Thymus (tissue), 11 donors: Measurements from ENCODE around the gene LRMDA. TPM values are rescaled to one million over a fixed set of nuclear protein-coding genes. Genes with fewer than 3 reads are reported as not detected.

Experiments used
- DNase-seq, 9 donors: peaks; one replicate each; pipeline ENCODE4 v3.0.0-alpha.2; 2013; ENCODE audit warnings: low spot score in 9 of 9, low read depth in 6 of 9, missing footprints in 1 of 9
- H3K27ac ChIP-seq, 2 donors: one replicate each; pipeline ENCODE4 v1.5.1; 2013; ENCODE audit warnings: control low read depth in 1 of 2, low read depth in 1 of 2, low read length in 1 of 2, mild to moderate bottlenecking in 1 of 2, moderate library complexity in 1 of 2
- H3K27me3 ChIP-seq, 2 donors: one replicate each; pipeline ENCODE4 v1.5.1; 2013; ENCODE audit warnings: low read length in 1 of 2; ENCODE audit not compliant: control insufficient read depth in 2 of 2, insufficient read depth in 1 of 2
- H3K36me3 ChIP-seq, 2 donors: one replicate each; pipeline ENCODE4 v1.5.1; 2013; ENCODE audit warnings: low read length in 1 of 2, mild to moderate bottlenecking in 1 of 2, moderate library complexity in 1 of 2; ENCODE audit not compliant: control insufficient read depth in 2 of 2, insufficient read depth in 2 of 2
- H3K4me1 ChIP-seq, 2 donors: one replicate each; pipeline ENCODE4 v1.5.1; 2013; ENCODE audit warnings: low read length in 2 of 2; ENCODE audit not compliant: control insufficient read depth in 2 of 2, insufficient read depth in 2 of 2
- H3K4me3 ChIP-seq, 2 donors: one replicate each; pipeline ENCODE4 v1.5.1; 2013; ENCODE audit warnings: low read length in 2 of 2, control low read depth in 1 of 2, mild to moderate bottlenecking in 1 of 2
- H3K9me3 ChIP-seq, 2 donors: one replicate each; pipeline ENCODE4 v1.5.1; 2013; ENCODE audit warnings: low read length in 1 of 2, mild to moderate bottlenecking in 1 of 2; ENCODE audit not compliant: control insufficient read depth in 2 of 2, insufficient read depth in 1 of 2
- WGBS: extraction: QIAGEN DNeasy Blood & Tissue Kit; methylation state at CpG from one replicate; pipeline ENCODE4 v1.1.7; 2013; 5-methylcytosine and 5-hydroxymethylcytosine counted together
- polyA plus RNA-seq: library from polyadenylated mRNA; stranded (reverse); fragments of 200-250 nt; gene quantifications from one replicate; pipeline ENCODE4 v1.2.3, GENCODE V29; 2013
- total RNA-seq: library from RNA; stranded (reverse); fragments of 120-200 nt; gene quantifications from one replicate; pipeline ENCODE4 v1.2.4, GENCODE V29; 2013
- donor health status: healthy.

The LRMDA gene
- total and polyA plus RNA-seq, 2 donors = 2.5 to 4.6 TPM

DNA sequence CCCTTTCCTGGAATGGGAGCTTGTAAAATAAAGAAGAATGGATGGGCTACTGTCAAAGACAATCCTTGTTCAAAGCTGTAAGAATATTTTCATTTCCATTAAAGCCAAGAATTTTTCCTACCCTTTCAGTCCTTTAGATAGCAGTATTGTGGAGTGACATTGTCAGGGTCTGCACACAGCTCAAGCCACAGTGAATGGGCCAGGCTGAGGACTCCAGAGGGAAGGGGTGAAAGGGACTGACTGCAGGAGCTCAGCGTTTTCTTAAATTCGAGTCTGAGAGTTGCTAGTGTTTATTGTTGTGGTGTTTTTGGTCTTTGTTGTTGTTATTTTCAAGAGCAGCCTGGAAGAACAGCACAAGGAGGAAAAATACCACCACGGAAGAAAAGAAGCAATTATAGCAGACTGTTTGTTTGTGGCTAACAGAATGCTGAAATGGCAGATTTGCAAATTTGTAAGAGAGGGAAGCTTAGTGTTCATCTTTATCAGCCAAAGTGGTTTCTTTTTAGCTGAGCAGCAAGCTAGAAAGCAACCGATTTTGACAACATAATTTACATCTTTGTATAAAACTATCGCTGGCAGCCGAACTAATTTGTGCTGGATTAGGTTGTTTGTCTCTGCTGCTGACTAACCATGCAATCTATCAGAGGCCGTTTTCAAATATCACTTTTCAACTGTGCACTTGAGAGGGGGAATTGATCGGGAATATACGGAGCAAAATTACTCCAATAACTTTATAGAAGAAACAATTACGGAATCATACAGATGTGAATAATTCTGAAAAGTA, 192.1 kb downstream of the LRMDA start:
- Histone ChIP-seq H3K27ac (no peak overlapping the region), H3K4me1 (no peaks in the 10 kb centered on the region), H3K9me3 (no peaks in the 10 kb centered on the region), H3K4me3 (no peak overlapping the region), H3K36me3 (no peaks in the 10 kb centered on the region), H3K27me3 (no peaks in the 10 kb centered on the region)
- 87% methylated on average over 10 of the region's 10 CpGs for WGBS
- no peak for DNase-seq

DNA sequence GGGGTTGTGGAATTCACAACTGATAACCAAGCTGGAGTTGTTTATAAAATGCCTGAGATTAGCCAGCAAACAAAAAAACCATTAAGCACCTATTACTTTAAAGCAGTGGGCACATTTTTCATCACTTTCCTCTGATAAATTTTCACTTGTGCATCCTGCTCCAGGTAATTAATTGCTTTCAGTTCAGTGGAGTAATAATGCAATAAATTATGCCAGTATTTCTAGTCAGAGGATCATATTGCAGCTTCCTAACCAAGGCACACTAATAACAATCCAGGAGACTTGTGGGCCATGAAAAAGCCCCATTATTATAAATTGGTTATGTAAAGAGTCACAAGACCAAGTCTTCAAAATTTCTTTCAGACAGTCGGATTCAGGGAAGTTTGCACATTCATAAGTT, 193.2 kb downstream of the LRMDA start:
- Histone ChIP-seq H3K36me3 (no peaks in the 10 kb centered on the region), H3K27me3 (no peaks in the 10 kb centered on the region), H3K27ac (no peak overlapping the region), H3K4me3 (no peak overlapping the region), H3K4me1 (no peaks in the 10 kb centered on the region), H3K9me3 (no peaks in the 10 kb centered on the region)
- 96% methylated on average over 1 of the region's 1 CpG for WGBS
- no peak for DNase-seq

DNA sequence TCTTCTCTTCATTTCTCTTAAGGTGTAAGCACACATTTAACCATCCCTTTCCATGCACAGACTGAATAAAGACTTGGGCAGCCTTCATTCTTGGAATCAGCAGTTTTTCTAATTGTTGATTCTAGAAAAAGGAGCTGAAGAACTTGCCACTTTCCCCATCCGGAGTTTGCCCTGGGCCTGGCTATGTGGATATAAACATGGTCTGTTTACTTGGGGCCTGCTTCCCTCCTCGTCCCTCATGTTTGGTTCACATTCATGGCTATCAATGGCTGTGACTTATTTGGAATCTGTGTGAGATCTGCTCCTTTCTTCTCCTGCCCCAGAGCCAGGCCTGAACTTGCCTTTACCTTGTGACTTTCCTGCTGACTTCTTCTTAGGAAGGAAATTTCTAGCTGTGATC, 199.3 kb downstream of the LRMDA start:
- WGBS = 90% methylated on average over 2 of the region's 2 CpGs
- Histone ChIP-seq H3K36me3 (no peaks in the 10 kb centered on the region), H3K9me3 (no peaks in the 10 kb centered on the region), H3K27me3 (no peaks in the 10 kb centered on the region), H3K27ac (no peak overlapping the region), H3K4me1 (no peaks in the 10 kb centered on the region), H3K4me3 (no peak overlapping the region)
- DNase-seq = no peak

DNA sequence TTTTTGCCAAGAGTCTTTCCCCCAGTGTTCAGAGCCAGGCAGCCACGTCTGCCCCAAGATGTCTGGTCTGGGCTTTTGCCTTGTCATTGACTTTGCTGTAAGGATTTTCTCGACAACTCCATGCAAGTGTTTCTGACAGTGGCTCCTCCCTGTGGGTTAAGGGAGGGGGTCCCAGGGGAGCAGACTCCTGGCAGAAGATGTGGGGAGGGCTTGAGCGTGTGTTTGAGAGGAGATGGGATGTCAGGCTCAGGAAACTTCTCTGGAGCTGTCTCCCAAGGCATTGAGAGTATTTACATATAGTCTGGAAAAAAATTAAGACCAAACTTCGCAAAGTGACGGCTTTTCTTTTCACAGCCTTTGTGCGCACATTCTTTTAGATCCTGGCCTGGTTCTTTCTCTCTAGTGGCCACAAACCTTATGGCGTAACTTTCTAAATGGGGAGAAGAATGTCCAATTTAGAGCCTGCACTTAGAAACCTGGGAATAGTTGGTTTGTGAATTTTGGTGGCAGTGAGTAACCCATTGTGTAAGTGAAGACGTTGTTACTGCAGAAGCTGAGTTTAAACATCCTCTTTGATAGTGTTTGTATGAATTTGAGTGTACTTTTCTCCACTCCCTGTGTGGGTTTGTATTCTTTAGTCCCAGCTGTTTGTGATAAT, 201.5 kb downstream of the LRMDA start:
- Histone ChIP-seq H3K4me3 (no peak overlapping the region), H3K27me3 (no peaks in the 10 kb centered on the region), H3K4me1 (no peaks in the 10 kb centered on the region), H3K36me3 (no peaks in the 10 kb centered on the region), H3K27ac (no peak overlapping the region), H3K9me3 (no peaks in the 10 kb centered on the region)
- no peak for DNase-seq
- WGBS = 93% methylated on average over 8 of the region's 8 CpGs

DNA sequence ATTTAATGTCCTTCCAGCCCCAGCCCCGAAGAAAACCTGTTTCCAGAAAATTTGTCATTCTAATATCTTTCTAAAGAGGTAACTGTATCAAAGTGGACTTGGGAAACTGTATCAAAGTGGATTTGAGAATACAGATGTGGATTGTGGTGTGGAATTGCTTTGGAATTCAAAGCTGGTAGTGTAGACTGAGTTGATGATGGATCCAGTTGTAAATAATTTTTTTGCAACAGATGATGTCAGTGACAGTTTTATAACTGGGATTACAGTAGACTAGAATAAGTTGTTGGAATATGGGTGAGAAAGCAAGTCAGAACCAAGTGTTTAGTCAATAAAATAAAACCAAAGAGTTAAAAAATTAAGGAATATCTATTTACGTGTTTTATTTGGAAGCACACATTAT, 202.1 kb downstream of the LRMDA start:
- Histone ChIP-seq H3K4me1 (no peaks in the 10 kb centered on the region), H3K27ac (no peak overlapping the region), H3K4me3 (no peak overlapping the region), H3K9me3 (no peaks in the 10 kb centered on the region), H3K36me3 (no peaks in the 10 kb centered on the region), H3K27me3 (no peaks in the 10 kb centered on the region)
- no peak for DNase-seq
- 96% methylated on average over 2 of the region's 2 CpGs for WGBS

DNA sequence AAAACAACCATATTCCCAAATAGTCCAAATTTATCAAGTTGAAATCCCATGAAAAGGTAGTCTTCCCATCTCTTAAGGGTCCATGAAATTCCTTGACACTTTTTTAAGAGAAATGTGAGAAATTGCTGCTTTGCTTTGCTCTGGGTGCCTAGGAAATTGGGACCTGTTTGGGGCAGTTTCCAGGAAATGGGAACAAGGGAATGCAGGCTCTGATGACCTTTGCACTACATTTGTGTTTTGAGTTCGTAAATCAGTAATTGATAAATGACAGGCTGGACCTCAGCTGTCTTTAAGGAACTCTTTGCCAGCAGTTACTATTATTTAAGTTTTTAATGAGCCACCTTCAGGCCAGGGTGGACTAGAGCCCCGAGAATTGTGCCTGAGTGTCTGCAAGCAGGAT, 203.5 kb downstream of the LRMDA start:
- Histone ChIP-seq H3K36me3 (no peaks in the 10 kb centered on the region), H3K27me3 (no peaks in the 10 kb centered on the region), H3K27ac (no peak overlapping the region), H3K4me1 (no peaks in the 10 kb centered on the region), H3K9me3 (no peaks in the 10 kb centered on the region), H3K4me3 (no peak overlapping the region)
- 95% methylated on average over 2 of the region's 2 CpGs for WGBS
- no peak for DNase-seq

- WGBS = 92% methylated on average over 2 of the region's 2 CpGs
- no peak overlapping the region for H3K4me3 ChIP-seq
- no peaks in the 10 kb centered on the region for H3K36me3 ChIP-seq
- H3K27me3 ChIP-seq = no peaks in the 10 kb centered on the region
- no peak for DNase-seq
- H3K27ac ChIP-seq = no peak overlapping the region
- H3K9me3 ChIP-seq = no peaks in the 10 kb centered on the region
- H3K4me1 ChIP-seq = no peaks in the 10 kb centered on the region
These were observed 207.3 kb downstream of the LRMDA start for GRCh38 chr10:75638752-75639151.

- no peaks in the 10 kb centered on the region for H3K27me3 ChIP-seq
- H3K36me3 ChIP-seq = no peaks in the 10 kb centered on the region
- H3K4me1 ChIP-seq = no peaks in the 10 kb centered on the region
- no peaks in the 10 kb centered on the region for H3K9me3 ChIP-seq
- no peak overlapping the region for H3K27ac ChIP-seq
- H3K4me3 ChIP-seq = no peak overlapping the region
- 97% methylated on average over 7 of the region's 7 CpGs for WGBS
- no peak for DNase-seq
These were observed 208.3 kb downstream of the LRMDA start for GRCh38 chr10:75639736-75640135.

- H3K4me1 ChIP-seq = no peaks in the 10 kb centered on the region
- 78% methylated on average over 3 of the region's 3 CpGs for WGBS
- no peak overlapping the region for H3K27ac ChIP-seq
- no peak overlapping the region for H3K4me3 ChIP-seq
- no peaks in the 10 kb centered on the region for H3K36me3 ChIP-seq
- H3K9me3 ChIP-seq = no peaks in the 10 kb centered on the region
- H3K27me3 ChIP-seq = no peaks in the 10 kb centered on the region
- DNase-seq = no peak
These were observed 209.0 kb downstream of the LRMDA start for GRCh38 chr10:75640381-75640780.
